ENCODE data around the gene RTBDN.
"Not testable (repeated sequence)": the region's sequence is repeated elsewhere in the genome, so short reads cannot be mapped to it uniquely, and the experiment has no call there.

The RTBDN gene

GRCh38 chr19:12802267-12803106 is 31.9 kb downstream of the RTBDN start:
- no peak for DNase-seq (ENCODE audit: extremely low spot score)
- no peak for TF ChIP-seq LEF1 (IDR thresholded peaks at IDR 0.05; ENCODE audit: borderline replicate concordance)
- TF ChIP-seq HDGF (IDR thresholded peaks at IDR 0.05; ENCODE audit: borderline replicate concordance) = no peak
- TF ChIP-seq BHLHE40 (IDR thresholded peaks at IDR 0.05; ENCODE audit: borderline replicate concordance) = no peak
- TF ChIP-seq ELF4 (IDR thresholded peaks at IDR 0.05) = no peak
- TF ChIP-seq ZNF384 (IDR thresholded peaks at IDR 0.05) = no peak
- no peak for TF ChIP-seq ARNT (IDR thresholded peaks at IDR 0.05)
- no peak for TF ChIP-seq L3MBTL2 (conservative IDR thresholded peaks at IDR 0.05)
- TF ChIP-seq NFRKB (IDR thresholded peaks at IDR 0.05) = no peak
- POLR2A ChIA-PET = interaction anchor here (1.2 to 1.6 kb wide), 3 partner anchors 9 to 45 kb away, joined by 3 to 9 read pairs (median 5); partner anchors contain the start of gene JUNB
- CTCF ChIA-PET = interaction anchor here (1.6 kb wide), 1 partner anchor 25 kb away, joined by 5 read pairs; no protein-coding TSS in a partner anchor

- peak; percentile 86 for DNase-seq (ENCODE audit: extremely low spot score)
- TF ChIP-seq FOXA1 (IDR thresholded peaks at IDR 0.05) (no peak), FOXM1 (IDR thresholded peaks at IDR 0.05; ENCODE audit: borderline replicate concordance) (peak; percentile 76; the same call in 1 of the 2 replicates), L3MBTL2 (conservative IDR thresholded peaks at IDR 0.05) (peak; percentile 42), CTBP1 (IDR thresholded peaks at IDR 0.05; ENCODE audit: borderline replicate concordance) (no peak; the same call in 1 of the 2 replicates)
- CTCF ChIA-PET = interaction anchor here (1.6 to 1.8 kb wide), 2 partner anchors 24 to 44 kb away, joined by 5 to 9 read pairs; no protein-coding TSS in a partner anchor
- POLR2A ChIA-PET = interaction anchor here (1.2 to 1.6 kb wide), 5 partner anchors 9 to 46 kb away, joined by 3 to 9 read pairs (median 5); partner anchors contain the start of gene JUNB
Measured at GRCh38 chr19:12801466-12802266, 32.7 kb downstream of the RTBDN start, which contains the start of the genes PRDX2 and THSD8. PRDX2 (minus strand) TSS chr19:12801800; CDS start chr19:12801261, 539 bp downstream. THSD8 (plus strand) TSS chr19:12802069; CDS start chr19:12802072, 3 bp downstream.

GRCh38 chr19:12800923-12801465 is 33.4 kb downstream of the RTBDN start:
- DNase-seq (ENCODE audit: extremely low spot score) = no peak

GRCh38 chr19:12800466-12800770 is 34.0 kb downstream of the RTBDN start:
- POLR2A ChIA-PET = interaction anchor here (0.9 to 2.1 kb wide), 5 partner anchors 8 to 64 kb away, joined by 3 to 6 read pairs (median 4); partner anchors contain the start of genes GET3 and JUNB
- DNase-seq (ENCODE audit: extremely low spot score) = no peak
- no peak for TF ChIP-seq BHLHE40 (IDR thresholded peaks at IDR 0.05; ENCODE audit: borderline replicate concordance)
- no peak for TF ChIP-seq FOXM1 (IDR thresholded peaks at IDR 0.05; ENCODE audit: borderline replicate concordance)
- TF ChIP-seq HDGF (IDR thresholded peaks at IDR 0.05; ENCODE audit: borderline replicate concordance) = no peak
- TF ChIP-seq L3MBTL2 (conservative IDR thresholded peaks at IDR 0.05) = no peak
- TF ChIP-seq ELF4 (IDR thresholded peaks at IDR 0.05) = no peak
- no peak for TF ChIP-seq PKNOX1 (IDR thresholded peaks at IDR 0.05)
- no peak for TF ChIP-seq ARNT (IDR thresholded peaks at IDR 0.05)
- TF ChIP-seq NFRKB (IDR thresholded peaks at IDR 0.05) = no peak
- no peak for TF ChIP-seq ZNF384 (IDR thresholded peaks at IDR 0.05)
- no peak for TF ChIP-seq TARDBP (IDR thresholded peaks at IDR 0.05)
- TF ChIP-seq LEF1 (IDR thresholded peaks at IDR 0.05; ENCODE audit: borderline replicate concordance) = no peak
- no peak for TF ChIP-seq SP1 (IDR thresholded peaks at IDR 0.05)
- no peak for TF ChIP-seq SUZ12 (IDR thresholded peaks at IDR 0.05)
- TF ChIP-seq CTBP1 (IDR thresholded peaks at IDR 0.05; ENCODE audit: borderline replicate concordance) = no peak
- TF ChIP-seq FOXA1 (IDR thresholded peaks at IDR 0.05) = no peak
- TF ChIP-seq FOXK2 (IDR thresholded peaks at IDR 0.05) = no peak
- CTCF ChIA-PET = interaction anchor here (0.8 to 1.8 kb wide), 3 partner anchors 34 to 43 kb away, joined by 5 to 9 read pairs (median 6); no protein-coding TSS in a partner anchor

More at GRCh38 chr19:12800923-12801465, 33.4 kb downstream of the RTBDN start:
- no peak for TF ChIP-seq FOXA1 (IDR thresholded peaks at IDR 0.05)
- no peak for TF ChIP-seq ZNF384 (IDR thresholded peaks at IDR 0.05)
- TF ChIP-seq TARDBP (IDR thresholded peaks at IDR 0.05) = no peak
- TF ChIP-seq CTBP1 (IDR thresholded peaks at IDR 0.05; ENCODE audit: borderline replicate concordance) = no peak
- TF ChIP-seq L3MBTL2 (conservative IDR thresholded peaks at IDR 0.05) = no peak
- no peak for TF ChIP-seq HDGF (IDR thresholded peaks at IDR 0.05; ENCODE audit: borderline replicate concordance)
- no peak for TF ChIP-seq SUZ12 (IDR thresholded peaks at IDR 0.05)
- no peak for TF ChIP-seq ARNT (IDR thresholded peaks at IDR 0.05)
- no peak for TF ChIP-seq FOXM1 (IDR thresholded peaks at IDR 0.05; ENCODE audit: borderline replicate concordance)
- no peak for TF ChIP-seq FOXK2 (IDR thresholded peaks at IDR 0.05)
- no peak for TF ChIP-seq LEF1 (IDR thresholded peaks at IDR 0.05; ENCODE audit: borderline replicate concordance)
- no peak for TF ChIP-seq NFRKB (IDR thresholded peaks at IDR 0.05)
- no peak for TF ChIP-seq ELF4 (IDR thresholded peaks at IDR 0.05)
- no peak for TF ChIP-seq SP1 (IDR thresholded peaks at IDR 0.05)
- TF ChIP-seq PKNOX1 (IDR thresholded peaks at IDR 0.05) = no peak
- no peak for TF ChIP-seq BHLHE40 (IDR thresholded peaks at IDR 0.05; ENCODE audit: borderline replicate concordance)
- ChIA-PET POLR2A (interaction anchor here (1.0 to 2.1 kb wide), 4 partner anchors 9 to 40 kb away, joined by 3 to 6 read pairs (median 4); partner anchors contain the start of gene JUNB), CTCF (interaction anchor here (0.8 to 1.8 kb wide), 3 partner anchors 35 to 44 kb away, joined by 5 to 9 read pairs (median 6); no protein-coding TSS in a partner anchor)

- CTCF ChIA-PET = interaction anchor here (1.0 to 1.8 kb wide), 2 partner anchors 22 to 42 kb away, joined by 3 to 9 read pairs; no protein-coding TSS in a partner anchor
- DNase-seq (ENCODE audit: extremely low spot score) = no peak
- TF ChIP-seq NFRKB (IDR thresholded peaks at IDR 0.05) (no peak), FOXK2 (IDR thresholded peaks at IDR 0.05) (no peak), ARNT (IDR thresholded peaks at IDR 0.05) (no peak), FOXA1 (IDR thresholded peaks at IDR 0.05) (no peak), ZNF384 (IDR thresholded peaks at IDR 0.05) (no peak), LEF1 (IDR thresholded peaks at IDR 0.05; ENCODE audit: borderline replicate concordance) (no peak), FOXM1 (IDR thresholded peaks at IDR 0.05; ENCODE audit: borderline replicate concordance) (no peak), L3MBTL2 (conservative IDR thresholded peaks at IDR 0.05) (no peak), HDGF (IDR thresholded peaks at IDR 0.05; ENCODE audit: borderline replicate concordance) (no peak), BHLHE40 (IDR thresholded peaks at IDR 0.05; ENCODE audit: borderline replicate concordance) (no peak), SP1 (IDR thresholded peaks at IDR 0.05) (no peak), TARDBP (IDR thresholded peaks at IDR 0.05) (no peak), CTBP1 (IDR thresholded peaks at IDR 0.05; ENCODE audit: borderline replicate concordance) (no peak), ELF4 (IDR thresholded peaks at IDR 0.05) (no peak), PKNOX1 (IDR thresholded peaks at IDR 0.05) (no peak), SUZ12 (IDR thresholded peaks at IDR 0.05) (no peak)
- POLR2A ChIA-PET = interaction anchor here (0.9 to 2.1 kb wide), 4 partner anchors 8 to 77 kb away, joined by 3 to 6 read pairs (median 4); partner anchors contain the start of genes GET3 and JUNB
Measured at GRCh38 chr19:12799742-12800465, 34.5 kb downstream of the RTBDN start.

GRCh38 chr19:12797607-12798006 is 36.8 kb downstream of the RTBDN start:
- DNase-seq (ENCODE audit: extremely low spot score) = not testable (repeated sequence)
- ChIA-PET CTCF (interaction anchor here (1.0 to 2.7 kb wide), 2 partner anchors 8 to 32 kb away, joined by 4 to 11 read pairs; no protein-coding TSS in a partner anchor), POLR2A (interaction anchor here (0.6 to 1.0 kb wide), 3 partner anchors 21 to 116 kb away, joined by 3 read pairs; no protein-coding TSS in a partner anchor)
